Activated T-helper 2 cell treated with anti-CD3 and anti-CD28 coated beads, Interferon-gamma antibody, Interleukin-2, Interleukin-4, amounts not matched to agents 10 μg/mL and 5 μg/mL and 100 μg/mL, durations not matched to agents 14 hours and 24 hours and 36 hours (primary cell): ENCODE results near the gene DNASE1L2. TPM values are rescaled to one million over a fixed set of nuclear protein-coding genes. Genes with fewer than 3 reads are reported as not detected.
A peak's percentile ranks its signal among the peaks of the same experiment; 100 is the strongest.

ENCODE experiments used
- DNase-seq: peaks from one replicate; pipeline ENCODE4 v3.0.0; 2021; ENCODE audit warnings: low spot score
- H3K27ac Mint-ChIP-seq: one replicate; pipeline ENCODE4 v1.8.0; 2021; ENCODE audit warnings: mixed read lengths
- H3K27me3 Mint-ChIP-seq: one replicate; pipeline ENCODE4 v1.8.0; 2021; ENCODE audit warnings: low read depth, mixed read lengths
- H3K36me3 Mint-ChIP-seq: one replicate; pipeline ENCODE4 v1.8.0; 2021; ENCODE audit warnings: low read depth, mixed read lengths
- H3K4me1 Mint-ChIP-seq: one replicate; pipeline ENCODE4 v1.8.0; 2021; ENCODE audit warnings: low read depth, mixed read lengths
- H3K4me3 Mint-ChIP-seq: one replicate; pipeline ENCODE4 v1.8.0; 2021; ENCODE audit warnings: low read depth, mild to moderate bottlenecking, moderate library complexity, mixed read lengths
- H3K9me3 Mint-ChIP-seq: one replicate; pipeline ENCODE4 v1.8.0; 2021; ENCODE audit warnings: mixed read lengths
- intact Hi-C: fragments of 100-400 bp; cut with micrococcal nuclease; formaldehyde crosslinking; loops from one replicate; pipeline ENCODE4 v1.15.1; 2023
- total RNA-seq: library from RNA; stranded (reverse); gene quantifications from 2 replicates; pipeline ENCODE4 v1.2.3, GENCODE V29; 2022

DNASE1L2 gene
- total RNA-seq: 1.7 and 2.2 TPM in 2 replicates

- Mint-ChIP-seq H3K27ac (no peak within 1 kb of the TSS), H3K36me3 (peaks cover 11% of the 10 kb centered on the region), H3K9me3 (no peaks in the 10 kb centered on the region), H3K4me3 (no peak within 1 kb of the TSS), H3K27me3 (no peaks in the 10 kb centered on the region), H3K4me1 (no peaks in the 10 kb centered on the region)
- intact Hi-C loops: no loop called here
- DNase-seq: no peak
Measured at GRCh38 chr16:2236337-2237101, at the start of gene DNASE1L2. DNASE1L2 (plus strand) TSS chr16:2236444; CDS start chr16:2236817, 373 bp downstream.

- H3K4me3 Mint-ChIP-seq: no peak overlapping the region
- DNase-seq: no peak
Measured at GRCh38 chr16:2186505-2186904, 49.7 kb upstream of the DNASE1L2 start.

GRCh38 chr16:2187212-2187611, 49.0 kb upstream of the DNASE1L2 start:
- Mint-ChIP-seq H3K27ac (no peak overlapping the region), H3K4me3 (no peak overlapping the region), H3K36me3 (no peaks in the 10 kb centered on the region), H3K4me1 (no peaks in the 10 kb centered on the region), H3K27me3 (no peaks in the 10 kb centered on the region), H3K9me3 (no peaks in the 10 kb centered on the region)
- DNase-seq: no peak
- intact Hi-C loops: no loop called here

More at GRCh38 chr16:2186505-2186904, 49.7 kb upstream of the DNASE1L2 start:
- Mint-ChIP-seq H3K36me3 (no peaks in the 10 kb centered on the region), H3K4me1 (no peaks in the 10 kb centered on the region), H3K27me3 (no peaks in the 10 kb centered on the region), H3K27ac (no peak overlapping the region), H3K9me3 (no peaks in the 10 kb centered on the region)
- intact Hi-C loops: no loop called here

- H3K9me3 Mint-ChIP-seq: no peaks in the 10 kb centered on the region
Measured at GRCh38 chr16:2188395-2188794, 47.8 kb upstream of the DNASE1L2 start.

GRCh38 chr16:2189252-2189893, 46.9 kb upstream of the DNASE1L2 start:
- no peak for DNase-seq
- H3K27me3 Mint-ChIP-seq: peaks cover 5% of the 10 kb centered on the region
- intact Hi-C loops: no loop called here
- no peaks in the 10 kb centered on the region for H3K4me1 Mint-ChIP-seq
- H3K27ac Mint-ChIP-seq: no peak overlapping the region
- H3K9me3 Mint-ChIP-seq: no peaks in the 10 kb centered on the region
- no peaks in the 10 kb centered on the region for H3K36me3 Mint-ChIP-seq
- H3K4me3 Mint-ChIP-seq: no peak overlapping the region

More at GRCh38 chr16:2188395-2188794, 47.8 kb upstream of the DNASE1L2 start:
- DNase-seq: no peak
- intact Hi-C loops: no loop called here
- Mint-ChIP-seq H3K4me3 (no peak overlapping the region), H3K27me3 (peaks cover 2% of the 10 kb centered on the region), H3K4me1 (no peaks in the 10 kb centered on the region), H3K27ac (no peak overlapping the region), H3K36me3 (no peaks in the 10 kb centered on the region)

- no peaks in the 10 kb centered on the region for H3K36me3 Mint-ChIP-seq
- no peaks in the 10 kb centered on the region for H3K4me1 Mint-ChIP-seq
- no peaks in the 10 kb centered on the region for H3K9me3 Mint-ChIP-seq
- H3K4me3 Mint-ChIP-seq: no peak overlapping the region
- no peak overlapping the region for H3K27ac Mint-ChIP-seq
- intact Hi-C loops: no loop called here
- no peak for DNase-seq
- peaks cover 10% of the 10 kb centered on the region for H3K27me3 Mint-ChIP-seq
Measured at GRCh38 chr16:2190002-2190658, 46.1 kb upstream of the DNASE1L2 start.

GRCh38 chr16:2190659-2191445, 45.4 kb upstream of the DNASE1L2 start:
- H3K27me3 Mint-ChIP-seq: peaks cover 12% of the 10 kb centered on the region

GRCh38 chr16:2191446-2191706, 44.9 kb upstream of the DNASE1L2 start:
- no peak for DNase-seq
- intact Hi-C loops: no loop called here
- Mint-ChIP-seq H3K4me3 (no peak overlapping the region), H3K27ac (no peak overlapping the region), H3K27me3 (peaks cover 12% of the 10 kb centered on the region), H3K9me3 (no peaks in the 10 kb centered on the region), H3K36me3 (no peaks in the 10 kb centered on the region), H3K4me1 (no peaks in the 10 kb centered on the region)

More at GRCh38 chr16:2190659-2191445, 45.4 kb upstream of the DNASE1L2 start:
- DNase-seq: no peak
- Mint-ChIP-seq H3K27ac (no peak overlapping the region), H3K4me1 (no peaks in the 10 kb centered on the region), H3K9me3 (no peaks in the 10 kb centered on the region), H3K4me3 (no peak overlapping the region), H3K36me3 (no peaks in the 10 kb centered on the region)
- intact Hi-C loops: no loop called here

- Mint-ChIP-seq H3K27me3 (peaks cover 34% of the 10 kb centered on the region), H3K27ac (no peak overlapping the region), H3K9me3 (no peaks in the 10 kb centered on the region), H3K36me3 (no peaks in the 10 kb centered on the region), H3K4me1 (no peaks in the 10 kb centered on the region), H3K4me3 (no peak overlapping the region)
- intact Hi-C loops: no loop called here
- DNase-seq: no peak
Measured at GRCh38 chr16:2194166-2194834, 41.9 kb upstream of the DNASE1L2 start.

- Mint-ChIP-seq H3K9me3 (no peaks in the 10 kb centered on the region), H3K27ac (no peak overlapping the region), H3K36me3 (no peaks in the 10 kb centered on the region), H3K4me1 (no peaks in the 10 kb centered on the region), H3K4me3 (no peak overlapping the region), H3K27me3 (peaks cover 35% of the 10 kb centered on the region)
- intact Hi-C loops: no loop called here
- peak; percentile 45 for DNase-seq
Measured at GRCh38 chr16:2194852-2195321, 41.4 kb upstream of the DNASE1L2 start.

- peak overlapping the region; percentile 17 for H3K4me3 Mint-ChIP-seq
- intact Hi-C loops: no loop called here
- no peaks in the 10 kb centered on the region for H3K4me1 Mint-ChIP-seq
- H3K27ac Mint-ChIP-seq: no peak overlapping the region
- H3K27me3 Mint-ChIP-seq: peaks cover 41% of the 10 kb centered on the region
- H3K9me3 Mint-ChIP-seq: no peaks in the 10 kb centered on the region
- no peak for DNase-seq
- H3K36me3 Mint-ChIP-seq: no peaks in the 10 kb centered on the region
Measured at GRCh38 chr16:2195322-2196161, 40.7 kb upstream of the DNASE1L2 start.
